Prostate gland (tissue), 2 donors: ENCODE data around the gene ZNF581. TPM values are rescaled to one million over a fixed set of nuclear protein-coding genes. Genes with fewer than 3 reads are reported as not detected.

Experiments
- DNase-seq: peaks from one replicate; pipeline ENCODE4 v3.0.0-alpha.2; 2019; ENCODE audit warnings: low spot score
- H3K27ac ChIP-seq, 2 donors: fragments of 200-600 bp; sonication (generic); 2 replicates each; pipeline ENCODE4 v1.5.1; 2017 to 2019
- H3K27me3 ChIP-seq: fragments of 200-600 bp; sonication (generic); replicated peaks from 2 replicates; pipeline ENCODE4 v1.5.1; 2019; ENCODE audit not compliant: insufficient read depth
- H3K36me3 ChIP-seq, 2 donors: fragments of 200-600 bp; sonication (generic); 1 replicate in 1 of 2; 2 replicates in 1 of 2; pipeline versions ENCODE4 v1.5.1 to v1.8.1; 2017 to 2019
- H3K4me1 ChIP-seq: fragments of 200-600 bp; sonication (generic); replicated peaks from 2 replicates; pipeline ENCODE4 v1.5.1; 2019
- H3K4me3 ChIP-seq, 2 donors: fragments of 200-600 bp; sonication (generic); 2 replicates each; pipeline ENCODE4 v1.5.1; 2017 to 2019
- H3K9me3 ChIP-seq: fragments of 200-600 bp; sonication (generic); 2 replicates; pipeline ENCODE4 v1.5.1; 2017
- POLR2A ChIP-seq: fragments of 450-650 bp; IDR thresholded peaks from one replicate; pipeline ENCODE4 v1.6.1; 2016; ENCODE audit warnings: antibody characterized with exemption, mild to moderate bottlenecking
- POLR2AphosphoS5 ChIP-seq: sonication (generic); formaldehyde crosslinking; IDR thresholded peaks from one replicate; pipeline ENCODE4 v1.6.1; 2017; ENCODE audit warnings: antibody characterized with exemption
- WGBS: methylation state at CpG from one replicate; pipeline ENCODE4 v1.1.5; 2018; 5-methylcytosine and 5-hydroxymethylcytosine counted together
- intact Hi-C: fragments of 100-400 bp; cut with DNase I; formaldehyde crosslinking; loops from one replicate; pipeline ENCODE4 v1.14.2; 2022
- total RNA-seq, 2 donors: library from RNA; depleted of rRNA; stranded (reverse); fragments of >200 nt; gene quantifications; one replicate each; pipeline ENCODE4 v1.1.0, GENCODE V29; 2016
- TF ChIP-seq, protein P1 (sequence below), 4 experiments: fragments of 200-600 bp in 2 of 4; fragments of 450-650 bp in 2 of 4; sonication (generic) in 2 of 4; IDR thresholded peaks; 1 replicate in 3 of 4; 2 replicates in 1 of 4; pipeline ENCODE4 v1.5.1; 2016 to 2019; ENCODE audit warnings: antibody characterized with exemption in 4 of 4, mild to moderate bottlenecking in 2 of 4, moderate library complexity in 2 of 4

The ZNF581 gene
- total RNA-seq, 2 donors from 2014 or later, result 19.7 to 20.6 TPM

DNA sequence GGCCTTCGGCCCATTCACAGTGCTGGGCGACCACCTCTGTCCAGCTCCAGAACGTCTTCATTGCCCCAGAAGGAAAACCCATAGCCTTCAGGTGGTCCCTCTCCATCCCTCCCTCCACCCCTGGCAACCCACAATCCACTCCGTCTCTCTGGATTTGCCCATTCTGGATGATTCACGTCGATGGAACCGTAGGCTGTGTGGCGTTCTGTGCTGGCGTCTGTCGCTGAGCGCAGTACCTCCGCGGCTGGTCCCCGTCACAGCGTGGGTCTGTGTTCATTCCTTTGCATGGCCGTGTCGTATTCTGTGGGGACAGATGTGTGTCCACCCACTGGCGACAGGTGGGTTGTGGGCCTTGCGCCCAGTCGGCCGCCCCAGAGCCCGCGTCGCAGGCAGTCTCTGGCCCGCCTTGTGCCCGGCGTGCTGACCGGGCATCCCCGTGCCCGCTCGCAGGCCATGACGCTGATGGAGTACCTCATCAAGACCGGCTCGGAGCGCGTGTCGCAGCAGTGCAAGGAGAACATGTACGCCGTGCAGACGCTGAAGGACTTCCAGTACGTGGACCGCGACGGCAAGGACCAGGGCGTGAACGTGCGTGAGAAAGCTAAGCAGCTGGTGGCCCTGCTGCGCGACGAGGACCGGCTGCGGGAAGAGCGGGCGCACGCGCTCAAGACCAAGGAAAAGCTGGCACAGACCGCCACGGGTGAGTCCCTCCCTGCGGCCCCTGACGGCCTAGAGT is 41.7 kb downstream of the ZNF581 start:
- no peaks in the 10 kb centered on the region for H3K9me3 ChIP-seq
- H3K27ac ChIP-seq, result no peak overlapping the region
- H3K4me3 ChIP-seq, result no peak overlapping the region
- peaks cover 6% of the 10 kb centered on the region for H3K4me1 ChIP-seq
- intact Hi-C loops, result no loop called here
- no peak for TF ChIP-seq POLR2AphosphoS5
- TF ChIP-seq, protein P1, sequence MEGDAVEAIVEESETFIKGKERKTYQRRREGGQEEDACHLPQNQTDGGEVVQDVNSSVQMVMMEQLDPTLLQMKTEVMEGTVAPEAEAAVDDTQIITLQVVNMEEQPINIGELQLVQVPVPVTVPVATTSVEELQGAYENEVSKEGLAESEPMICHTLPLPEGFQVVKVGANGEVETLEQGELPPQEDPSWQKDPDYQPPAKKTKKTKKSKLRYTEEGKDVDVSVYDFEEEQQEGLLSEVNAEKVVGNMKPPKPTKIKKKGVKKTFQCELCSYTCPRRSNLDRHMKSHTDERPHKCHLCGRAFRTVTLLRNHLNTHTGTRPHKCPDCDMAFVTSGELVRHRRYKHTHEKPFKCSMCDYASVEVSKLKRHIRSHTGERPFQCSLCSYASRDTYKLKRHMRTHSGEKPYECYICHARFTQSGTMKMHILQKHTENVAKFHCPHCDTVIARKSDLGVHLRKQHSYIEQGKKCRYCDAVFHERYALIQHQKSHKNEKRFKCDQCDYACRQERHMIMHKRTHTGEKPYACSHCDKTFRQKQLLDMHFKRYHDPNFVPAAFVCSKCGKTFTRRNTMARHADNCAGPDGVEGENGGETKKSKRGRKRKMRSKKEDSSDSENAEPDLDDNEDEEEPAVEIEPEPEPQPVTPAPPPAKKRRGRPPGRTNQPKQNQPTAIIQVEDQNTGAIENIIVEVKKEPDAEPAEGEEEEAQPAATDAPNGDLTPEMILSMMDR (IDR thresholded peaks at IDR 0.05), result no peak
- TF ChIP-seq POLR2A, result no peak
- 94% methylated on average over 60 of the region's 60 CpGs for WGBS
- H3K27me3 ChIP-seq, result no peaks in the 10 kb centered on the region
- peaks cover 0 to 11% of the 10 kb centered on the region in 2 donors for H3K36me3 ChIP-seq
- no peak for DNase-seq

DNA sequence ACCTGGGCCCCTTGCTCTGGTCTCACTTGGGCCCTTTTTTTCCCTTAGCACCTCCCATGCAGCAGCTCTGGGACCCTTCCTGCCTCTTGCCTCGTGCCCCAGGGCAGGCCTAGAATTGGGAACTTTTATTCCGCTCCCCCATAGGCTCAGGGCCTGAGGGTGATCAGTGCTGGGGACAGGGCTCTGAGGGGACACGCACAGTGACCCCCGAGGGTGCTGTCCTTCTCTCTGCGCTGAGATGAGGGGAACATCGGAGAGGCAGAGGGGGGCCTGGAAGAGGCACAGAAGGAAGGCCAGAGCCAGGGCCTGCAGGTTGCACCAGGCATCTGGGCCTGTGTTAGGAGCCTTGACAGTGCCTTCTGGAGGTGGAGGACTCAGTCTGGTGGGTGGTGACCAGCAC is 42.3 kb downstream of the ZNF581 start:
- 98% methylated on average over 6 of the region's 6 CpGs for WGBS
- DNase-seq, result no peak
- Histone ChIP-seq H3K4me3 (no peak overlapping the region), H3K36me3 (peaks cover 0 to 17% of the 10 kb centered on the region in 2 donors), H3K4me1 (peaks cover 6% of the 10 kb centered on the region), H3K27ac (no peak overlapping the region), H3K9me3 (no peaks in the 10 kb centered on the region), H3K27me3 (no peaks in the 10 kb centered on the region)
- intact Hi-C loops, result no loop called here
- TF ChIP-seq POLR2A, result no peak

DNA sequence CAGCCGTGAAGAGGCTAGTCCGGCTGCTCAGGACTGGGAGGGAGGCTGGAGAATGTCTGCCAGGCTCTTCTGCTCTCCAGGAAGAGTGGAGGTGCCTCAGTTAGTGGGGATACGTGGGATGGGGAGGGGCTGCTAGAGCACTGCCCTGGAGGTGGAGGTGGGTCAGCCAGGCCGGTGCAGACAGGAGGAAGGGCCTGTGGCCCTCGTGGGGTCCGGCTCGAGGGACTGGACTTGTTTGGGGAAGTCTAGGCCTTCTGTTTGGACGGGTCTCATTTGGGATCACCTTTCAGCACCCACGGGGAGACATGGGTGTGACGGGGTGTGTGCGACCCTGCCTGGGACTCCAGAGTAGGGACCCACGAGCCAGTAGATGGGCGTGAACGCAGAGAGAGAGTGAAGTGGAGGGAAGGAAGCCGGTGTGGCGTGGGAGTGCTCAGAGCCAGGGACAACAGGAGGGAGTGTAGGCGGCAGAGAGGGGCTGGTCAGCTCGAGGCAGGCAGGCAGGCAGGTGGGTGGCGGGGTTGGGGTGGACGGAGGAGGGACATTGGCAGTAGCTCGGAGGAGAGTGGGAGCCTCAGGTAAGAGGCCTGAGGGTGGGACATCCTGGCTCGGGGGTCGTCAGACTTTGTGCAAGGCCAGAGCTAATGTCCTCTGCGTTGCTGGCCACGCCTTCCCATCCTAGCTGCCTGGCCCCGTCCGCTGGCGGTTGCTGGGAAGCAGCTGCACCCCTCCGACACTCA is 43.0 kb downstream of the ZNF581 start:
- Histone ChIP-seq H3K9me3 (no peaks in the 10 kb centered on the region), H3K27ac (no peak overlapping the region), H3K4me3 (no peak overlapping the region), H3K36me3 (peaks cover 0 to 21% of the 10 kb centered on the region in 2 donors), H3K27me3 (no peaks in the 10 kb centered on the region), H3K4me1 (peaks cover 6% of the 10 kb centered on the region)
- intact Hi-C loops, result no loop called here
- 90% methylated on average over 29 of the region's 29 CpGs for WGBS
- no peak for DNase-seq
- no peak for TF ChIP-seq POLR2A
- TF ChIP-seq POLR2AphosphoS5, result no peak
- TF ChIP-seq, protein P1 (IDR thresholded peaks at IDR 0.05), result no peak

DNA sequence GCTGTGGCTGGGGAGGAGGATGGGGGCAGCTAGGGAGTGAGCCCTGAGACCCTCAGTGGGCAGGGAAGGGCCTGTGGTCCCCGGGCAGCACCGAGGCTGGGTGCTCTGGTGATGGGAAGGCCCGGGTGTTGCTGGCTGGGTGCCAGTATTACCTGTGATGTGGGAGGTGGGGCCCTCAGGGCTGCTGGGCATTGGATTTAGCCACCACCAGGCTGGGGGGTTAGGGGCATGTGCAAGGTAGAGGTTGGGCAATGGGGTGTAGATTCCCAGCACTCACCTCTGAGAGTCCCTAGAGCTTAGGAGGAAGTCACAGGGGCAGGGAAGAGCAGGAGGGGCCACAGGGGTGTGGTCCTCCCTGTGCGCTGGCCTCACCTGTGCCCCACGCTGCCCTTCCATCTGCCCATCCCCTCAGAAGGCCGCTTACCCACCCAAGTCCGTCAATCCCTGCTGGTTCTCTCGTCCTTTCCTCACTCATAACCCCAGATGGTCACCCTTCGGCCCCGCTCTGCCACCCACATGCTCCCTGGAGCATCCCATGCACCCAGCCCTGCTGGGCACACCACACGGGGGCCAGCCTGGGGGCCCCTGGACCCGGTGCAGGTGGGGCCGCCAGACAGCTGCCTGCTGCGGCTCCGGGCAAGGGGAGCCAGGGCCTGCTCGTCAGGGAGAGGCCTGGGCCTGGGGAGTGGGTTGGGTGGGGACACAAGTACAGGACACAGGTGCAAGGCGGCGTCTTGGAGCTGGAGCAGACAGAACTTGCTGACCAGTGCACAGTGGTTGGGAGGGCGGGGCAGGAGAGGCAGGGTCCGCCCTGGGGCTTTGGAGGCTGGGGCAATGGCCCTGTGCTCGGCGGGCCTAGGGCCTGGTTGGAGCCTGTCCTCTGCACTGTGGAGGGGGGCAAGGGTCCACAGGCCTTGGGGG is 44.1 kb downstream of the ZNF581 start:
- H3K27ac ChIP-seq, result no peak overlapping the region
- WGBS, result 89% methylated on average over 22 of the region's 22 CpGs
- no peaks in the 10 kb centered on the region for H3K9me3 ChIP-seq
- H3K27me3 ChIP-seq, result no peaks in the 10 kb centered on the region
- TF ChIP-seq, protein P1 (IDR thresholded peaks at IDR 0.05), result no peak
- TF ChIP-seq POLR2AphosphoS5 (no peak), POLR2A (no peak)
- DNase-seq, result no peak
- H3K36me3 ChIP-seq, result peaks cover 0 to 22% of the 10 kb centered on the region in 2 donors
- peaks cover 6% of the 10 kb centered on the region for H3K4me1 ChIP-seq
- intact Hi-C loops, result no loop called here
- no peak overlapping the region for H3K4me3 ChIP-seq
